Nephron progenitor cell (in vitro differentiated cells): Measurements from ENCODE around the gene TPCN2.
A peak's percentile ranks its signal among the peaks of the same experiment; 100 is the strongest.

Source experiments
- DNase-seq: peaks from one replicate; pipeline ENCODE4 v3.0.0; 2021
- H3K27ac Mint-ChIP-seq: 2 replicates; pipeline ENCODE4 v1.8.0; 2021; ENCODE audit warnings: mild to moderate bottlenecking, moderate library complexity, mixed read lengths
- H3K27me3 Mint-ChIP-seq: 2 replicates; pipeline ENCODE4 v1.8.0; 2021; ENCODE audit warnings: mild to moderate bottlenecking, low read depth, mixed read lengths; ENCODE audit not compliant: poor library complexity
- H3K36me3 Mint-ChIP-seq: 2 replicates; pipeline ENCODE4 v1.8.0; 2021; ENCODE audit warnings: low read depth, mixed read lengths
- H3K4me1 Mint-ChIP-seq: 2 replicates; pipeline ENCODE4 v1.8.0; 2021; ENCODE audit warnings: mixed read lengths
- H3K4me3 Mint-ChIP-seq: 2 replicates; pipeline ENCODE4 v1.8.0; 2021; ENCODE audit warnings: mild to moderate bottlenecking, moderate library complexity, mixed read lengths
- H3K9me3 Mint-ChIP-seq: 2 replicates; pipeline ENCODE4 v1.8.0; 2021; ENCODE audit warnings: mild to moderate bottlenecking, moderate library complexity, mixed read lengths
- CTCF ChIP-seq: fragments of 200-600 bp; sonication (generic); IDR thresholded peaks from 2 replicates; pipeline ENCODE4 v1.5.0; 2021; ENCODE audit warnings: antibody characterized with exemption

Gene TPCN2

GRCh38 chr11:69033431-69033830 is 15.3 kb upstream of the TPCN2 start:
- no peaks in the 10 kb centered on the region for H3K9me3 Mint-ChIP-seq
- no peaks in the 10 kb centered on the region for H3K36me3 Mint-ChIP-seq
- no peak for TF ChIP-seq CTCF
- H3K27ac Mint-ChIP-seq: no peak overlapping the region
- H3K4me3 Mint-ChIP-seq: no peak overlapping the region
- H3K4me1 Mint-ChIP-seq: peaks cover 33% of the 10 kb centered on the region
- no peak for DNase-seq
- peaks cover 7% of the 10 kb centered on the region for H3K27me3 Mint-ChIP-seq

GRCh38 chr11:69034123-69034867 is 14.4 kb upstream of the TPCN2 start:
- no peak for DNase-seq
- Mint-ChIP-seq H3K27ac (peak overlapping the region; percentile 89), H3K27me3 (peaks cover 7% of the 10 kb centered on the region), H3K4me1 (peaks cover 33% of the 10 kb centered on the region), H3K9me3 (no peaks in the 10 kb centered on the region), H3K4me3 (peak overlapping the region; percentile 18), H3K36me3 (no peaks in the 10 kb centered on the region)
- no peak for TF ChIP-seq CTCF

- no peaks in the 10 kb centered on the region for H3K36me3 Mint-ChIP-seq
- peaks cover 3% of the 10 kb centered on the region for H3K27me3 Mint-ChIP-seq
- TF ChIP-seq CTCF: no peak
- no peak for DNase-seq
- H3K27ac Mint-ChIP-seq: no peak overlapping the region
- no peak overlapping the region for H3K4me3 Mint-ChIP-seq
- peaks cover under 1% of the 10 kb centered on the region for H3K9me3 Mint-ChIP-seq
- peaks cover 41% of the 10 kb centered on the region for H3K4me1 Mint-ChIP-seq
Measured at GRCh38 chr11:69035150-69035945, 13.4 kb upstream of the TPCN2 start.

- Mint-ChIP-seq H3K27ac (peak overlapping the region; percentile 81), H3K27me3 (no peaks in the 10 kb centered on the region), H3K4me3 (no peak overlapping the region), H3K36me3 (no peaks in the 10 kb centered on the region), H3K4me1 (peaks cover 47% of the 10 kb centered on the region), H3K9me3 (peaks cover 3% of the 10 kb centered on the region)
- TF ChIP-seq CTCF: no peak
- no peak for DNase-seq
Measured at GRCh38 chr11:69035946-69036340, 12.8 kb upstream of the TPCN2 start.

- TF ChIP-seq CTCF: no peak
- no peak overlapping the region for H3K4me3 Mint-ChIP-seq
Measured at GRCh38 chr11:69037074-69037473, 11.7 kb upstream of the TPCN2 start.

More at GRCh38 chr11:69037074-69037473, 11.7 kb upstream of the TPCN2 start:
- H3K36me3 Mint-ChIP-seq: no peaks in the 10 kb centered on the region
- H3K27me3 Mint-ChIP-seq: no peaks in the 10 kb centered on the region
- H3K4me1 Mint-ChIP-seq: peaks cover 58% of the 10 kb centered on the region
- no peak for DNase-seq
- H3K27ac Mint-ChIP-seq: no peak overlapping the region
- peaks cover 3% of the 10 kb centered on the region for H3K9me3 Mint-ChIP-seq
